SK-N-SH (cell line): ENCODE data around the gene FNDC1. TPM values are rescaled to one million over a fixed set of nuclear protein-coding genes. Genes with fewer than 3 reads are reported as not detected.

Source experiments
- CTCF ChIA-PET: fragments of 300-600, 350-600 bp; formaldehyde crosslinking; extraction: SDS; loops from one replicate; lab custom pipeline; 2021; lab: Yijun Ruan, JAX
- POLR2A ChIA-PET: fragments of 350-600 bp; sonication (Branson Sonifier 250); formaldehyde crosslinking; extraction: SDS; loops from one replicate; lab custom pipeline; 2020; ENCODE audit warnings: antibody characterized with exemption, inconsistent platforms; lab: Yijun Ruan, JAX
- DNase-seq: peaks from one replicate; pipeline ENCODE4 v3.0.0; 2012
- H2AFZ ChIP-seq: fragments of 200-600 bp; sonication (generic); 2 replicates; pipeline ENCODE4 v1.8.1; 2016; ENCODE audit warnings: antibody characterized with exemption, mild to moderate bottlenecking, low read depth
- H3F3A ChIP-seq: fragments of 200-600 bp; sonication (generic); replicated peaks from 2 replicates; pipeline ENCODE3; 2016; ENCODE audit warnings: antibody characterized with exemption, mild to moderate bottlenecking; ENCODE audit not compliant: insufficient read depth
- H3K27ac ChIP-seq, 2 experiments: fragments of 200-500 bp in 1 of 2; fragments of 200-600 bp in 1 of 2; sonication (Bioruptor generic) in 1 of 2; sonication (generic), shearing (Covaris generic) in 1 of 2; 2 replicates each; pipeline versions ENCODE4 v1.5.1 to v1.6.1; 2014 to 2016; ENCODE audit warnings: low read depth in 2 of 2, inconsistent platforms in 1 of 2, low read length in 1 of 2, mild to moderate bottlenecking in 1 of 2, mixed read lengths in 1 of 2
- H3K27me3 ChIP-seq: fragments of 200-600 bp; sonication (generic), shearing (Covaris generic); 2 replicates; pipeline ENCODE4 v1.6.1; 2016; ENCODE audit warnings: mixed run types; ENCODE audit not compliant: insufficient read depth
- H3K36me3 ChIP-seq, 2 experiments: fragments of 200-500 bp in 1 of 2; fragments of 200-600 bp in 1 of 2; sonication (Bioruptor generic) in 1 of 2; sonication (generic) in 1 of 2; replicated peaks in 1 of 2; 2 replicates each; pipeline versions ENCODE3 to v1.5.1; 2014 to 2016; ENCODE audit warnings: low read length in 1 of 2, mild to moderate bottlenecking in 1 of 2; ENCODE audit not compliant: insufficient read depth in 2 of 2, control insufficient read depth in 1 of 2
- H3K4me1 ChIP-seq, 2 experiments: fragments of 200-500 bp in 1 of 2; fragments of 200-600 bp in 1 of 2; sonication (Bioruptor generic) in 1 of 2; sonication (generic), shearing (Covaris generic) in 1 of 2; 2 replicates each; pipeline versions ENCODE4 v1.5.1 to v1.6.1; 2014 to 2016; ENCODE audit warnings: low read depth in 1 of 2, low read length in 1 of 2, mixed run types in 1 of 2; ENCODE audit not compliant: insufficient read depth in 2 of 2, control insufficient read depth in 1 of 2
- H3K4me2 ChIP-seq: fragments of 200-600 bp; sonication (generic), shearing (Covaris generic); 2 replicates; pipeline ENCODE4 v1.6.1; 2017; ENCODE audit warnings: mixed run types
- H3K4me3 ChIP-seq, 2 experiments: fragments of 200-500 bp in 1 of 2; fragments of 200-600 bp in 1 of 2; sonication (Bioruptor generic) in 1 of 2; sonication (generic), shearing (Covaris generic) in 1 of 2; 2 replicates each; pipeline versions ENCODE4 v1.5.1 to v1.8.1; 2014 to 2016; ENCODE audit warnings: low read depth in 2 of 2, inconsistent platforms in 1 of 2, low read length in 1 of 2, mild to moderate bottlenecking in 1 of 2, mixed read lengths in 1 of 2, moderate library complexity in 1 of 2
- H3K79me2 ChIP-seq: fragments of 200-600 bp; sonication (generic); 2 replicates; pipeline ENCODE4 v1.8.1; 2017; ENCODE audit warnings: mild to moderate bottlenecking; ENCODE audit not compliant: insufficient read depth
- H3K9ac ChIP-seq: fragments of 200-600 bp; sonication (generic); 2 replicates; pipeline ENCODE4 v1.6.1; 2017; ENCODE audit warnings: mixed run types
- H3K9me2 ChIP-seq: fragments of 200-600 bp; sonication (generic); 2 replicates; pipeline ENCODE4 v1.6.1; 2017; ENCODE audit warnings: mixed run types
- H3K9me3 ChIP-seq: fragments of 200-600 bp; sonication (generic); 2 replicates; pipeline ENCODE4 v1.6.1; 2017; ENCODE audit warnings: mixed run types, mild to moderate bottlenecking, moderate library complexity
- H4K20me1 ChIP-seq: fragments of 200-600 bp; sonication (generic); 2 replicates; pipeline ENCODE4 v1.6.1; 2017; ENCODE audit warnings: mild to moderate bottlenecking, mixed run types; ENCODE audit not compliant: insufficient read depth
- FOXM1 ChIP-seq: IDR thresholded peaks from 2 replicates; pipeline ENCODE4 v1.4.0; 2012; ENCODE audit warnings: low read depth, mild to moderate bottlenecking
- GATA2 ChIP-seq: sonication (generic); formaldehyde crosslinking; IDR thresholded peaks from 2 replicates; pipeline ENCODE4 v1.5.0; 2020; ENCODE audit warnings: mild to moderate bottlenecking, missing genetic modification reagents
- JUND ChIP-seq: IDR thresholded peaks from 2 replicates; pipeline ENCODE4 v1.4.0; 2012
- NRF1 ChIP-seq: IDR thresholded peaks from 2 replicates; pipeline ENCODE4 v1.6.1; 2012; ENCODE audit warnings: low read depth, mild to moderate bottlenecking, low read length
- RAD21 ChIP-seq: IDR thresholded peaks from 2 replicates; pipeline ENCODE4 v1.6.1; 2012; ENCODE audit warnings: mild to moderate bottlenecking, low read length
- RXRA ChIP-seq: IDR thresholded peaks from 2 replicates; pipeline ENCODE4 v1.4.0; 2012; ENCODE audit warnings: low read depth, mild to moderate bottlenecking, borderline replicate concordance
- SIN3A ChIP-seq: IDR thresholded peaks from 2 replicates; pipeline ENCODE4 v1.6.1; 2012; ENCODE audit warnings: low read depth, mild to moderate bottlenecking, low read length, moderate library complexity, borderline replicate concordance
- SMC3 ChIP-seq: IDR thresholded peaks from 2 replicates; pipeline ENCODE4 v1.6.1; 2012; ENCODE audit warnings: low read depth, low read length, improper control_type of control experiment
- WGBS: methylation state at CpG from one replicate; pipeline ENCODE4 v1.1.6; 2017; ENCODE audit warnings: low lambda C conversion rate; 5-methylcytosine and 5-hydroxymethylcytosine counted together
- polyA plus RNA-seq, 3 experiments: library from polyadenylated mRNA; depleted of rRNA; stranded (reverse); fragments of >200 nt; gene quantifications; 2 replicates each; pipeline ENCODE4 v1.2.3, GENCODE V29; 2012
- TF ChIP-seq, protein P1 (sequence below): IDR thresholded peaks from 2 replicates; pipeline ENCODE4 v1.6.1; 2012; ENCODE audit warnings: mild to moderate bottlenecking, low read depth, low read length, moderate library complexity

The FNDC1 gene
- polyA plus RNA-seq, 1 of the 3 experiments (the other 2 are of a cell fraction): not detected

DNA sequence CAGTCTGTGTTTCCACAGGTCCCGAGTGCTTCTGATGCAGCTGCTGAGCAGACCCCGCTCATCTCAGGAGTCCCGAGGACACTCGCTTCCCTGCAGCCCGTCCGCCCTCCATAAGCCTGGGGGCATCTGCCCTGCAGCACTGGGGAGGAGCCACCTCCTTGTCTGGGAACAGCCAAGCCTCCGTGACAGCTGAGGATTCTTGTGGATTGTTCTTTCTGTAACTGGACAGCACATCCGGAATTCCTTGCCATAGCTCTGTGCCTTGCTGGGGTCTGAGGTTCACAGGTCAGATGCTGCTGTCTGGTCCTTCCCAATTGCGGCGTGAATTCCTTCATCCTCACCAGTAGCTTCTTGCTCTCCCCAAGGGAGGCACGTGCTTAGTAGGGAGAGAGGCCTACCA lies 38.4 kb upstream of the FNDC1 start (continued):
- TF ChIP-seq, protein P1, sequence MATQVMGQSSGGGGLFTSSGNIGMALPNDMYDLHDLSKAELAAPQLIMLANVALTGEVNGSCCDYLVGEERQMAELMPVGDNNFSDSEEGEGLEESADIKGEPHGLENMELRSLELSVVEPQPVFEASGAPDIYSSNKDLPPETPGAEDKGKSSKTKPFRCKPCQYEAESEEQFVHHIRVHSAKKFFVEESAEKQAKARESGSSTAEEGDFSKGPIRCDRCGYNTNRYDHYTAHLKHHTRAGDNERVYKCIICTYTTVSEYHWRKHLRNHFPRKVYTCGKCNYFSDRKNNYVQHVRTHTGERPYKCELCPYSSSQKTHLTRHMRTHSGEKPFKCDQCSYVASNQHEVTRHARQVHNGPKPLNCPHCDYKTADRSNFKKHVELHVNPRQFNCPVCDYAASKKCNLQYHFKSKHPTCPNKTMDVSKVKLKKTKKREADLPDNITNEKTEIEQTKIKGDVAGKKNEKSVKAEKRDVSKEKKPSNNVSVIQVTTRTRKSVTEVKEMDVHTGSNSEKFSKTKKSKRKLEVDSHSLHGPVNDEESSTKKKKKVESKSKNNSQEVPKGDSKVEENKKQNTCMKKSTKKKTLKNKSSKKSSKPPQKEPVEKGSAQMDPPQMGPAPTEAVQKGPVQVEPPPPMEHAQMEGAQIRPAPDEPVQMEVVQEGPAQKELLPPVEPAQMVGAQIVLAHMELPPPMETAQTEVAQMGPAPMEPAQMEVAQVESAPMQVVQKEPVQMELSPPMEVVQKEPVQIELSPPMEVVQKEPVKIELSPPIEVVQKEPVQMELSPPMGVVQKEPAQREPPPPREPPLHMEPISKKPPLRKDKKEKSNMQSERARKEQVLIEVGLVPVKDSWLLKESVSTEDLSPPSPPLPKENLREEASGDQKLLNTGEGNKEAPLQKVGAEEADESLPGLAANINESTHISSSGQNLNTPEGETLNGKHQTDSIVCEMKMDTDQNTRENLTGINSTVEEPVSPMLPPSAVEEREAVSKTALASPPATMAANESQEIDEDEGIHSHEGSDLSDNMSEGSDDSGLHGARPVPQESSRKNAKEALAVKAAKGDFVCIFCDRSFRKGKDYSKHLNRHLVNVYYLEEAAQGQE: no peak
- TF ChIP-seq SMC3: no peak
- TF ChIP-seq FOXM1: no peak

DNA sequence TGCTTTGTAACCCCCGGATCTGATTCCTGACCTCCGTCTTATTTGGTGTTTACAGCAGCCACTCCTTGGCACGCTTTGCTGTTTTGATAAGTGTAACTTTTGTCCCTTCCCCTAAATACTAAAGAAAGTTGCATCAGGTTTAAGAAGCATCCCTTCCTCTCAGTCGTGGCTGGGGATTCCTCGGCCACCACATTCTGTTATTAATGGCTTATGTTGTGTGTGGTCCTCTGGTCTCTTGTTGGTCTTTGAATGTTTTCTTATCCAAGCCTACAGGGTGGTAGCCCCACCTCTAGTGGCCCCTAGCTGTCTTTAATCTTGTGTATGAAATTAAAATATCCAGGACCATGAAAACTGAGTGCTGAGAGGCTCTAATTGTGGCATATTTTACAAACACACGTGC lies 37.5 kb upstream of the FNDC1 start:
- H3K9me2 ChIP-seq: no peaks in the 10 kb centered on the region
- no peaks in the 10 kb centered on the region for H3K9me3 ChIP-seq
- H3K27ac ChIP-seq: no peak overlapping the region

More for the DNA sequence above, 37.5 kb upstream of the FNDC1 start:
- POLR2A ChIA-PET: no interaction called here
- Histone ChIP-seq H4K20me1 (no peaks in the 10 kb centered on the region), H3K27me3 (peaks cover under 1% of the 10 kb centered on the region; the same call in 1 of the 2 replicates), H3K9ac (no peak overlapping the region), H3K36me3 (no peaks in the 10 kb centered on the region), H3K4me2 (no peak overlapping the region), H3K4me3 (no peak overlapping the region), H2AFZ (no peak overlapping the region)
- 46% methylated on average over 6 of the region's 6 CpGs for WGBS
- TF ChIP-seq NRF1: no peak
- TF ChIP-seq, protein P1: no peak
- no peak for TF ChIP-seq SIN3A
- TF ChIP-seq GATA2 (CRISPR knock-in tag): no peak
- TF ChIP-seq RXRA: no peak
- TF ChIP-seq JUND: no peak
- no peak for TF ChIP-seq RAD21
- TF ChIP-seq, all 33 proteins: peak for 0
- no peak for DNase-seq
- no peaks in the 10 kb centered on the region for H3K79me2 ChIP-seq
- CTCF ChIA-PET: interaction anchor here (0.9 to 4.3 kb wide), 2 partner anchors 27 to 91 kb away, joined by 3 to 19 read pairs; no protein-coding TSS in a partner anchor
- no peaks in the 10 kb centered on the region for H3K4me1 ChIP-seq
- H3F3A ChIP-seq: no peaks in the 10 kb centered on the region
